OCI-LY3 (cell line): ENCODE results near the gene DSTN.

Source experiments
- H2AFZ ChIP-seq: fragments of 200-600, 300-600 bp; shearing (Covaris generic); 2 replicates; pipeline ENCODE4 v1.6.0; 2014; ENCODE audit warnings: antibody characterized with exemption, low read depth, low read length
- H3K27ac ChIP-seq: fragments of 200-600, 300-600 bp; sonication (generic); 2 replicates; pipeline ENCODE4 v1.5.1; 2014; ENCODE audit warnings: mild to moderate bottlenecking, low read length, moderate library complexity, mixed read lengths
- H3K27me3 ChIP-seq: fragments of 200-600, 300-600 bp; sonication (generic); 2 replicates; pipeline ENCODE4 v1.6.1; 2014; ENCODE audit warnings: low read depth, low read length, mixed read lengths
- H3K36me3 ChIP-seq: fragments of 200-600, 300-600 bp; sonication (generic); replicated peaks from 2 replicates; pipeline ENCODE3; 2014; ENCODE audit warnings: low read depth, low read length, mixed read lengths
- H3K4me1 ChIP-seq: fragments of 300-600, 200-600 bp; sonication (generic); 2 replicates; pipeline ENCODE4 v1.6.1; 2014; ENCODE audit warnings: low read length, mixed read lengths
- H3K4me2 ChIP-seq: fragments of 200-600, 300-600 bp; sonication (generic); 2 replicates; pipeline ENCODE4 v1.6.1; 2014; ENCODE audit warnings: low read length, mixed read lengths
- H3K4me3 ChIP-seq: fragments of 300-600, 200-600 bp; sonication (generic); 2 replicates; pipeline ENCODE4 v1.5.1; 2014; ENCODE audit warnings: antibody characterized with exemption, mild to moderate bottlenecking, low read length, moderate library complexity
- H3K79me2 ChIP-seq: fragments of 300-600, 200-600 bp; shearing (Covaris generic); 2 replicates; pipeline ENCODE4 v1.6.1; 2014; ENCODE audit warnings: mild to moderate bottlenecking, low read length, mixed read lengths
- H3K9ac ChIP-seq: fragments of 300-600, 200-600 bp; shearing (Covaris generic); 2 replicates; pipeline ENCODE4 v1.6.0; 2014; ENCODE audit warnings: mild to moderate bottlenecking, low read length, moderate library complexity
- H3K9me3 ChIP-seq: fragments of 200-600, 300-600 bp; shearing (Covaris generic); 2 replicates; pipeline ENCODE4 v1.6.1; 2014; ENCODE audit warnings: low read length, mixed read lengths; ENCODE audit not compliant: insufficient read depth
- H4K20me1 ChIP-seq: fragments of 200-600, 300-600 bp; sonication (generic); 2 replicates; pipeline ENCODE4 v1.6.1; 2016; ENCODE audit warnings: low read length, mixed read lengths; ENCODE audit not compliant: insufficient read depth
- CTCF ChIP-seq: fragments of 200-600, 300-600 bp; sonication (generic); IDR thresholded peaks from 2 replicates; pipeline ENCODE4 v1.5.1; 2014; ENCODE audit warnings: antibody characterized with exemption, low read length, low read depth
- EZH2phosphoT487 ChIP-seq: fragments of 200-600 bp; shearing (Covaris generic); IDR thresholded peaks from 2 replicates; pipeline ENCODE4 v1.6.1; 2018; ENCODE audit warnings: antibody characterized with exemption, mixed run types, low read depth

Gene DSTN

GRCh38 chr20:17644451-17644850 lies 74.6 kb downstream of the DSTN start:
- H3K4me3 ChIP-seq = no peak overlapping the region
- TF ChIP-seq EZH2phosphoT487 (no peak), CTCF (no peak)
- no peaks in the 10 kb centered on the region for H3K79me2 ChIP-seq
- no peak overlapping the region for H3K9ac ChIP-seq
- no peaks in the 10 kb centered on the region for H3K9me3 ChIP-seq
- H3K36me3 ChIP-seq = no peaks in the 10 kb centered on the region
- no peaks in the 10 kb centered on the region for H3K27me3 ChIP-seq
- no peak overlapping the region for H3K4me2 ChIP-seq
- H4K20me1 ChIP-seq = peaks cover 30% of the 10 kb centered on the region
- no peak overlapping the region for H3K27ac ChIP-seq
- peaks cover 18% of the 10 kb centered on the region for H3K4me1 ChIP-seq
- H2AFZ ChIP-seq = no peak overlapping the region

GRCh38 chr20:17645010-17645409 lies 75.1 kb downstream of the DSTN start:
- Histone ChIP-seq H3K36me3 (no peaks in the 10 kb centered on the region), H3K4me1 (peaks cover 18% of the 10 kb centered on the region), H3K9me3 (no peaks in the 10 kb centered on the region), H3K9ac (no peak overlapping the region), H2AFZ (no peak overlapping the region), H3K4me2 (no peak overlapping the region), H4K20me1 (peaks cover 30% of the 10 kb centered on the region), H3K27ac (no peak overlapping the region), H3K4me3 (no peak overlapping the region), H3K27me3 (no peaks in the 10 kb centered on the region), H3K79me2 (no peaks in the 10 kb centered on the region)
- TF ChIP-seq CTCF (no peak), EZH2phosphoT487 (no peak)

DNA sequence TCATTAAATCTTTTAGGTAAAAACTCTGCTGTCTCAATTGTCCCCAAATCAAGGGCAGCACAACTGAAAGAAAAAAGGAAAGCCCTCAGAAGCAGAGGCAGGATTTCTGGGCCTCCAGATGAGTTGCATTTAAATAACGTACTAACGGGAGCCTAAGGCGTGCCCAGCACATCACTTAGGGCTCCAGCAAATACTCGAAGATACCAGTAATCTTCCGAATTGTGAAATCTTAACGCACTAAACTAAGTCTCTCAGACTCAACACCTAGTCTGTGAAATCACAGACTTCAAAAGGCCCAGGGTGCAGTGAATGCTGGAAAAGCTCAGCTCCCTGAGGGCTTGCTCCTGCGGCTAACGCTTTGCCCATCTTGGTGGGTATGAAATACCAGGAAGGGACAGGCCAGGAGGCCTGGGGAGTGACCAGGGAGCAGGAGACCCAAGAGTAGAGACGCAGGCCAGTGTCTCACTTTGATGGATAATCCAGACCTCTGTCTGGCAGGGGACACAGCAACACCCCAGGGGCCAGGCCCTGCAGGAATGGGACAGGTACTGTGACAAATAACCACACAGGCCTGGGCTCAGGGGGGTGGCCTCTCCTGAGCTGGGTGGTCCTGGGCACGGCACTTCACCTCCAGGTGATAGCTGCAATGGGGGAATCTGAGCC lies 75.8 kb downstream of the DSTN start:
- Histone ChIP-seq H3K4me3 (no peak overlapping the region), H3K79me2 (no peaks in the 10 kb centered on the region), H3K4me2 (no peak overlapping the region), H3K9me3 (no peaks in the 10 kb centered on the region), H3K4me1 (peaks cover 18% of the 10 kb centered on the region), H3K36me3 (no peaks in the 10 kb centered on the region), H3K9ac (no peak overlapping the region), H3K27me3 (no peaks in the 10 kb centered on the region), H4K20me1 (peaks cover 30% of the 10 kb centered on the region), H3K27ac (no peak overlapping the region), H2AFZ (no peak overlapping the region)
- TF ChIP-seq CTCF = no peak
- TF ChIP-seq EZH2phosphoT487 = no peak

DNA sequence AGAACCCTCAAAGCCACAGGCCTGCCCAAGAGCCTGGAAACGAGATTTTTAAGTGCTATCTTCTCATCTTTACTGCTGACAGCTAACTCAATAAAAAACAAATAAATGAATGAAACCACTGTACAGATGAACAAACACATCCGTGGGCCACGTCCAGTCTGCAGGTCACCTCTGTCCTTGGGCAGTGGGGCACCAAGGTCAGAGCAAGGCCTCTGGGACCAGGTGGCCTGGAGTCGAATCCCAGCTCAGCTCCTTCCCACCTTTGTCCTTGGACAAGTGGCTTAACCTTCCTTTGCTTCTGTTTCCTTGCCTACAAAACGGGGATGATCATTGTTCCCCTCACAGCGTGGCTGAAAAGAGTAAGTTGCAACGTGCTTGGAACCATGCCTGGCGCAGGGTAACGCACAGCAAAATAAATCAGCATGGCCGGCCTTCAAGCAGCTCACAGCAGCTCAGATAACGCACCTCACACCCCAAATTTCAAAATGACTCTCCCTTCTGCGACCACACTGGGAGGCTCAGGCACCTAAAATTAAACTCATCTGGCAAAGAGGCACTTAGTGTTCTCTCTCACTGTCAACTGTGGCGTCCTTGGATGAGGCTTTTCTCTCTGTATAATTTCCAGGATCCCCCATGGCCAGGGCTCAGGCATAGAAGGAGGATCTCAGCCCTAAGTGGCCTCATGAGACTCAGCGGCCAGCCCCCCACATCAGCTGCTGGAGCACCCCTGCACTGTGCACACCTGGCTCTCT lies 76.5 kb downstream of the DSTN start:
- Histone ChIP-seq H3K9me3 (no peaks in the 10 kb centered on the region), H3K9ac (no peak overlapping the region), H4K20me1 (peaks cover 30% of the 10 kb centered on the region), H3K27ac (no peak overlapping the region), H3K36me3 (no peaks in the 10 kb centered on the region), H3K27me3 (no peaks in the 10 kb centered on the region), H2AFZ (no peak overlapping the region), H3K4me2 (no peak overlapping the region), H3K79me2 (no peaks in the 10 kb centered on the region), H3K4me1 (peaks cover 18% of the 10 kb centered on the region), H3K4me3 (no peak overlapping the region)
- TF ChIP-seq EZH2phosphoT487 = no peak
